ENCODE results near the gene PIGQ.

Gene PIGQ

DNA sequence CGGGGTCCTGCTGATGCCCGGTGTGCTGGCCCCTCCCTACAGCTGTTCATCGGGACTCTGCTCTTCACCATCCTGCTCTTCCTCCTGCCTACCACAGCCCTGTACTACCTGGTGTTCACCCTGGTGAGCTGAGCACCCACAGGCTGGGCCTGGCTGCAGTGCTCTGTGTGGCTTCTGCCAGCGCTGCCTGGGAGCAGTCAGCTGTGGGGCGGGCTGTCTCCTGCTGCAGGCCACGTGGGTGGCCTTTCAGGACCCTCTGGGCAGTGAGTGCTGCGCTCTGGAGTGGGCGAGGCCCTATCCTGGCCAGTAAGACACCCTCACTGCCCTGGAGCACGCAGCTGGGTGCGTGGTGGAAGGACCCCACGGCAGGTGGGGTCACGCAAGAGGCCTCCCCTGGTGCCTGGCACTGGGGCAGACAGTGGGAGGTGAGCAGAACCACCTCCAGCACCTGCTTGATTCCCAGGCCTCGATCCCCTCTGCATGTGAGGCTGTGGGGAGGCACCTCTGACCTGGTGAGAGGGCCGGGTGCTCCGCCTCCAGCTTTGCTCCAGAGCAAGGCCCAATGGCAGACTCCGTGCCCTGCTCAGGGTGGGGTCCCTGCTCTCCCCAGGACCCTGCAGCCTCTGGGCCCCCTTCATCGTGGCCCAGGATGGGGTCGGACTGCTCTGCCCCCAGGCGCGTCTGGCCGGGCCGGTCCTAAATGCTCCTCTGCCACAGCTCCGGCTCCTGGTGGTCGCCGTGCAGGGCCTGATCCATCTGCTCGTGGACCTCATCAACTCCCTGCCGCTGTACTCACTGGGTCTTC, 10.6 kb downstream of the PIGQ start:
- H3K4me3 ChIP-seq (ENCODE audit: low read length), result no peak overlapping the region
- TF ChIP-seq, protein P1, sequence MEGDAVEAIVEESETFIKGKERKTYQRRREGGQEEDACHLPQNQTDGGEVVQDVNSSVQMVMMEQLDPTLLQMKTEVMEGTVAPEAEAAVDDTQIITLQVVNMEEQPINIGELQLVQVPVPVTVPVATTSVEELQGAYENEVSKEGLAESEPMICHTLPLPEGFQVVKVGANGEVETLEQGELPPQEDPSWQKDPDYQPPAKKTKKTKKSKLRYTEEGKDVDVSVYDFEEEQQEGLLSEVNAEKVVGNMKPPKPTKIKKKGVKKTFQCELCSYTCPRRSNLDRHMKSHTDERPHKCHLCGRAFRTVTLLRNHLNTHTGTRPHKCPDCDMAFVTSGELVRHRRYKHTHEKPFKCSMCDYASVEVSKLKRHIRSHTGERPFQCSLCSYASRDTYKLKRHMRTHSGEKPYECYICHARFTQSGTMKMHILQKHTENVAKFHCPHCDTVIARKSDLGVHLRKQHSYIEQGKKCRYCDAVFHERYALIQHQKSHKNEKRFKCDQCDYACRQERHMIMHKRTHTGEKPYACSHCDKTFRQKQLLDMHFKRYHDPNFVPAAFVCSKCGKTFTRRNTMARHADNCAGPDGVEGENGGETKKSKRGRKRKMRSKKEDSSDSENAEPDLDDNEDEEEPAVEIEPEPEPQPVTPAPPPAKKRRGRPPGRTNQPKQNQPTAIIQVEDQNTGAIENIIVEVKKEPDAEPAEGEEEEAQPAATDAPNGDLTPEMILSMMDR (IDR thresholded peaks at IDR 0.05; ENCODE audit: insufficient read depth, low read depth, low read length, missing control alignments), result no peak
- no peak for DNase-seq (ENCODE audit: low read depth)

DNA sequence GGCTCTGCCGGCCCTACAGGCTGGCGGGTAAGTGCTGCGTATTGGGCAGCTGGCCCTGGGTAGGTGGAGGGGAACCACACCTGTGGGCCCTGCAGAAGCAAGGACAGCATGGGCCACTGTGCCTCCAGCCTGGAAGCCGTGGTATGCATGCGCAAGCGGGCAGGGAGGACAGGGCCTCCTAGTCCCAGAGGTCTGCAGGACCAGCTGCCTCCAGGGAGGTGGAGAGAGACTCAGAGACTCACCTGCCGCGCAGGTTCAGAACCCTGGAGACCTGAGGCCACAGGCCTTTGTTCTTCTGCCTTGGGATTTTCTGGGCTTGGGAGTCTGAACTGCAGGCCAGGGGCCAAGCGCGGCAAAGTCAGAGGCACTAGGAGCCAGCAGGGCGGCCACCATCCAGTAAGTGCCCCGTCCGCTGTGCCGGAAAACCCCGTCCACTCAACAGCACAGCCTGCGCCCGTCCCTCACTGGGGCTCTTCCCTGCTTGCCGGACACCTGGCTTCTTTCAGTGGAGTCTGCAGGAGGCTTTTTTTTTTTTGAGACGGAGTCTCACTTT, 11.3 kb downstream of the PIGQ start:
- no peak overlapping the region for H3K4me3 ChIP-seq (ENCODE audit: low read length)
- no peak for DNase-seq (ENCODE audit: low read depth)
- TF ChIP-seq, protein P1 (IDR thresholded peaks at IDR 0.05; ENCODE audit: insufficient read depth, low read depth, low read length, missing control alignments), result no peak

DNA sequence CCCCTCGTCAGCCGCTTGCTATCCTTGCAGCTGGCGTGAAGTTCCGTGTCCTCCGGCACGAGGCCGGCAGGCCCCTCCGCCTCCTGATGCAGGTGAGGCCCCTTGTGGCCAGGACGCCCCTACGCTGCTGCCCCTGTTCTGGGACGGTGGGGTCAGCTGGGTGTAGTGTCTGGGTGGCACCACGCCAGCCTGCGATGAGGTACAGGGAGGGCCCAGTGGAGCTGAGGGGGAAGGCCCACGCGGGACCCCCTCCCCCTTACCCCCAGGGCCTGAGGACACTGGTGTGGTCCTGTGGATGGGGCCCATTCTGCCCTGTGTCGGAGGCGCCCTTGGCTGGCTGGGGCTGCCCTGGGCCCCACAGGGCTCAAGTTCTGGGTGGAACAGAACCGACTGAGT, 12.4 kb downstream of the PIGQ start:
- TF ChIP-seq, protein P1 (IDR thresholded peaks at IDR 0.05; ENCODE audit: insufficient read depth, low read depth, low read length, missing control alignments), result no peak
- no peak overlapping the region for H3K4me3 ChIP-seq (ENCODE audit: low read length)

DNA sequence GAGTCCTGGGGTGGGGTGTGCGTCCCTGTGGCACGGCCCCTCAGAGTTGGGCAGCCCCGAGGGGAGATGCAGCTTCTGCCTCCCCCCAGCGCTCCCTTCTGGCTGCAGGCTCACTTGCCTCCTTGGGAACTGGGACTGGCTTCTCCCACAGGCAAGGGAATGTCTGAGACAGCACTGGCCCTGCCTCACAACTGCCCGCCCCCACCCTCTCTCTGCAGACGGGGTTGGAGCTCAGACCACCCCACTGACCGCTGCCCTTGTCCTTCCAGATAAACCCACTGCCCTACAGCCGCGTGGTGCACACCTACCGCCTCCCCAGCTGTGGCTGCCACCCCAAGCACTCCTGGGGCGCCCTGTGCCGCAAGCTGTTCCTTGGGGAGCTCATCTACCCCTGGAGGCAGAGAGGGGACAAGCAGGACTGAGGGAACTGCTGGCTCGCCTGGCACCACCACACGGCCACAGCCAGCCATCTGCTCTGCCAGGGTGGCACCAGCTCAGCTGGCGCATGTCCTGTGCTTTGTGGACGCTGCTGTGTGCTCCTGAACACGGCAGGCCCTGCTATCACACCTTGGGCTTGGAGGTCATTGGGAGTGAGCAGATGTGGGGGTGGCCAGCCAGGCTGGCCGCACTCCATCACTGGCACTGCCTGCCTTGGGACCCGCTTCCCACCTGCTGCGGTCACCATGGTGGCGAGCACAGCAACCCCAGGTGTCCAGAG, 13.0 kb downstream of the PIGQ start:
- no peak overlapping the region for H3K4me3 ChIP-seq (ENCODE audit: low read length)
- DNase-seq (ENCODE audit: low read depth), result no peak
- TF ChIP-seq, protein P1 (IDR thresholded peaks at IDR 0.05; ENCODE audit: insufficient read depth, low read depth, low read length, missing control alignments), result no peak

More for the DNA sequence above, 12.4 kb downstream of the PIGQ start:
- no peak for DNase-seq (ENCODE audit: low read depth)

DNA sequence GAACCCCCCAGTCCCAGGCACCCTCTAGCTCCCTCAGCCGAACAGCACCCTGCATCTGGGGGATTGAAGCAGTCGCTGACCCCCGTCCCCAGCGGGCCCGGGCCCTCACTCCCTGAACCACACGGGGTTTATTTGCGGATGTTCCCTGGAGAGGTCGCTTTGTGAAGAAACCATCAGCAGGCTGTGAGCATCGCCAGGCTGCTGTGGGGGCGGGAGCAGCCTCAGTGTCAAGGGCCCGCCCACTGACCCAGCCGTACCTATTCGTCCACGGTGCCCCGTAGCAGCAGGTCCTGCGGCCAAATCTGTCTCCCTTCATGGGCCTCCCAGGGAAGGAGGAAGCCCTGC, 13.7 kb downstream of the PIGQ start:
- H3K4me3 ChIP-seq (ENCODE audit: low read length), result no peak overlapping the region
- TF ChIP-seq, protein P1 (IDR thresholded peaks at IDR 0.05; ENCODE audit: insufficient read depth, low read depth, low read length, missing control alignments), result no peak
- no peak for DNase-seq (ENCODE audit: low read depth)

DNA sequence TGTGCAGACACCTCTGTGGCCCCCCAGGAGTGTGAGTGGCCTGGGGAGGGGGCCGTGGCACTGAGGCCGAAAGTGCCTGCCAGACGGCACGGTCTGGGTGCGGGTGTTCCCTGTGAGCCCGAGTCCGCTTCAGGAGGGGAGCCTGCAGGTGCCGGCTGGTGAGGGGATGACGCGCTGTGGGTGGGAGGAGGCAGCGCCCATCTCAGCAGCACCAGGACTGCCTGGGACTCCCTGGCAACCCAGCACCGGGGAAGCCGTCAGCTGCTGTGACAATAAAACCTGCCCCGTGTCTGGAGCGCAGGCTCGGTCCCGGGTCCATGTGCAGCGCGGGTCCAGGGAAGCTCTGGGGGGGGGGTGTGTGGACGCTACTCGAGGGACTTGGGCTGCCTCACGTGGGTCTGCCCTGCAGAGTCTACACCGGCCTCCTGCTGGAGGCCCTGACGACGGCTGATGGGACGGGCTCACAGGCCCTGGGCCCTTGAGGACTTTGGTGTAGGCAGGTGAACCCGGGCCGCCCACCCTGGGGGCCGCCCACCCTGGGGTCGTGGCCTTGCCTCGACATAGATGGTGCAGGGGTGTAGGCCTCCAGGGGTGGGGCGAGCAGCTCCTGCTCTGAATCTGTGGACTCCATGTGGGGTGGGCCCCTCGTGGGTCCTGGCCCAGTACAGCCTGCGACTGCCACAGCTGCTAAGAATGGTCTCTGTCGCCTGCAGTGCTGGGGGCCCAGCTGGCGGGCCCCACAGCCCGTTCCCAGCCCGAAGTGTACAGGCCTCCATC, 14.2 kb downstream of the PIGQ start:
- DNase-seq (ENCODE audit: low read depth), result no peak
- TF ChIP-seq, protein P1 (IDR thresholded peaks at IDR 0.05; ENCODE audit: insufficient read depth, low read depth, low read length, missing control alignments), result no peak
- no peak overlapping the region for H3K4me3 ChIP-seq (ENCODE audit: low read length)

Data from epithelial cell of esophagus (primary cell).